Gastrocnemius medialis (tissue), 4 donors: ENCODE results near the gene HIVEP3. TPM values are rescaled to one million over a fixed set of nuclear protein-coding genes. Genes with fewer than 3 reads are reported as not detected.

Experiments
- ATAC-seq, 2 donors: fragments of 150-250 bp; one replicate each; pipeline ENCODE4 v1.9.1; 2016
- DNase-seq, 2 donors: peaks; one replicate each; pipeline ENCODE4 v3.0.0-alpha.2; 2019
- H3K27ac ChIP-seq, 4 donors: fragments of 200-600 bp; sonication (generic); 1 replicate in 1 of 4; 2 replicates in 3 of 4; pipeline ENCODE4 v1.5.1; 2016 to 2018; ENCODE audit warnings: mild to moderate bottlenecking in 2 of 4, moderate library complexity in 1 of 4
- H3K27me3 ChIP-seq, 3 donors: fragments of 200-600 bp; sonication (generic) in 2 of 3; 1 replicate in 1 of 3; 2 replicates in 2 of 3; pipeline versions ENCODE4 v1.5.1 to v1.6.0; 2016 to 2019; ENCODE audit warnings: mild to moderate bottlenecking in 1 of 3, moderate library complexity in 1 of 3
- H3K36me3 ChIP-seq, 2 donors: fragments of 200-600 bp; sonication (generic) in 1 of 2; one replicate each; pipeline ENCODE4 v1.5.1; 2017 to 2018
- H3K4me1 ChIP-seq, 2 donors: fragments of 200-600 bp; sonication (generic) in 1 of 2; one replicate each; pipeline ENCODE4 v1.5.1; 2016 to 2017; ENCODE audit warnings: mild to moderate bottlenecking in 2 of 2
- H3K4me3 ChIP-seq, 4 donors: fragments of 200-600 bp; sonication (generic) in 3 of 4; 1 replicate in 1 of 4; 2 replicates in 3 of 4; pipeline ENCODE4 v1.5.1; 2016 to 2019; ENCODE audit warnings: mild to moderate bottlenecking in 2 of 4
- H3K9me3 ChIP-seq, 3 donors: fragments of 200-600 bp; sonication (generic) in 2 of 3; 1 replicate in 1 of 3; 2 replicates in 2 of 3; pipeline ENCODE4 v1.5.1; 2016 to 2019
- CTCF ChIP-seq, 5 experiments: fragments of 450-650 bp in 3 of 5; fragments of 200-600 bp in 2 of 5; sonication (generic) in 2 of 5; IDR thresholded peaks in 4 of 5; conservative IDR thresholded peaks in 1 of 5; 1 replicate in 4 of 5; 2 replicates in 1 of 5; pipeline ENCODE4 v1.5.1; 2016 to 2019; ENCODE audit warnings: antibody characterized with exemption in 5 of 5, mild to moderate bottlenecking in 3 of 5, moderate library complexity in 3 of 5
- POLR2A ChIP-seq, 2 donors: fragments of 450-650 bp; IDR thresholded peaks; one replicate each; pipeline ENCODE4 v1.6.1; 2017; ENCODE audit warnings: antibody characterized with exemption in 2 of 2, mild to moderate bottlenecking in 2 of 2, moderate library complexity in 2 of 2
- in situ Hi-C, 4 donors: fragments of 200-750 bp; cut with MboI; loops; one replicate each; pipeline versions ENCODE4 v1.15.0 to v1.8.0; 2017; ENCODE audit warnings: low sequenced_read_pairs in 4 of 4
- intact Hi-C: fragments of 100-400 bp; cut with DNase I; formaldehyde crosslinking; loops from one replicate; pipeline ENCODE4 v1.15.1; 2023; ENCODE audit warnings: low total_unique reads
- total RNA-seq, 4 donors: library from RNA; depleted of rRNA; stranded (reverse); fragments of >200 nt; gene quantifications; one replicate each; pipeline versions ENCODE4 v1.1.0 to v1.2.3, GENCODE V29; 2016

HIVEP3 gene
- total RNA-seq, 4 donors from 2014 or later: 0.80 to 1.8 (median 1.3) TPM

- Histone ChIP-seq H3K36me3 (no peaks in the 10 kb centered on the region), H3K27ac (no peak overlapping the region), H3K9me3 (no peaks in the 10 kb centered on the region), H3K27me3 (no peaks in the 10 kb centered on the region), H3K4me1 (no peaks in the 10 kb centered on the region), H3K4me3 (no peak overlapping the region)
- in situ Hi-C loops (no loop called here), intact Hi-C loops (no loop called here)
- no peak for TF ChIP-seq CTCF (IDR thresholded peaks at IDR 0.05 in 4 of 5, conservative IDR thresholded peaks at IDR 0.05 in 1 of 5)
- no peak for TF ChIP-seq POLR2A (IDR thresholded peaks at IDR 0.05)
- no peak for ATAC-seq
- no peak for DNase-seq
Measured at GRCh38 chr1:41545996-41546832, 372.5 kb downstream of the HIVEP3 start.

GRCh38 chr1:41542196-41542930 lies 376.4 kb downstream of the HIVEP3 start:
- no peak overlapping the region for H3K4me3 ChIP-seq
- TF ChIP-seq POLR2A (IDR thresholded peaks at IDR 0.05): no peak
- no peak for TF ChIP-seq CTCF (IDR thresholded peaks at IDR 0.05 in 4 of 5, conservative IDR thresholded peaks at IDR 0.05 in 1 of 5)
- no peaks in the 10 kb centered on the region for H3K9me3 ChIP-seq
- intact Hi-C loops: no loop called here
- no peaks in the 10 kb centered on the region for H3K36me3 ChIP-seq
- in situ Hi-C loops: no loop called here
- no peak for ATAC-seq
- H3K27me3 ChIP-seq: no peaks in the 10 kb centered on the region
- no peak overlapping the region for H3K27ac ChIP-seq
- DNase-seq: no peak
- peaks cover 11 to 12% of the 10 kb centered on the region in 2 donors for H3K4me1 ChIP-seq

GRCh38 chr1:41541592-41541952 lies 377.1 kb downstream of the HIVEP3 start:
- Histone ChIP-seq H3K4me3 (no peak overlapping the region), H3K4me1 (peaks cover 19 to 20% of the 10 kb centered on the region in 2 donors), H3K36me3 (no peaks in the 10 kb centered on the region), H3K27ac (no peak overlapping the region), H3K27me3 (no peaks in the 10 kb centered on the region), H3K9me3 (no peaks in the 10 kb centered on the region)
- no peak for DNase-seq
- in situ Hi-C loops (no loop called here), intact Hi-C loops (no loop called here)
- TF ChIP-seq CTCF (IDR thresholded peaks at IDR 0.05 in 4 of 5, conservative IDR thresholded peaks at IDR 0.05 in 1 of 5) (no peak), POLR2A (IDR thresholded peaks at IDR 0.05) (no peak)
- no peak for ATAC-seq

GRCh38 chr1:41540886-41541591 lies 377.7 kb downstream of the HIVEP3 start:
- in situ Hi-C loops (no loop called here), intact Hi-C loops (no loop called here)
- H3K9me3 ChIP-seq: no peaks in the 10 kb centered on the region
- H3K27me3 ChIP-seq: no peaks in the 10 kb centered on the region
- H3K4me3 ChIP-seq: no peak overlapping the region
- H3K27ac ChIP-seq: no peak overlapping the region
- peaks cover 24 to 25% of the 10 kb centered on the region in 2 donors for H3K4me1 ChIP-seq
- DNase-seq: no peak
- no peak for ATAC-seq
- H3K36me3 ChIP-seq: no peaks in the 10 kb centered on the region
- no peak for TF ChIP-seq CTCF (IDR thresholded peaks at IDR 0.05 in 4 of 5, conservative IDR thresholded peaks at IDR 0.05 in 1 of 5)
- no peak for TF ChIP-seq POLR2A (IDR thresholded peaks at IDR 0.05)
